ENCODE measurements around the gene DSCAML1. TPM values are rescaled to one million over a fixed set of nuclear protein-coding genes. Genes with fewer than 3 reads are reported as not detected.
A peak's percentile ranks its signal among the peaks of the same experiment; 100 is the strongest.

The DSCAML1 gene
- total RNA-seq, 6 donors from 2014 or later: 0.30 to 3.1 (median 1.3) TPM

- 95 to 96% methylated on average over 5 to 8 of the region's 8 CpGs for WGBS, 2 donors
- Histone ChIP-seq H3K4me3 (no peak overlapping the region), H3K4me1 (peaks cover 0 to 11% (median 4%) of the 10 kb centered on the region in 4 donors), H3K27ac (no peak overlapping the region), H3K9me3 (no peaks in the 10 kb centered on the region), H3K36me3 (no peaks in the 10 kb centered on the region), H3K27me3 (no peaks in the 10 kb centered on the region)
- no peak for ATAC-seq (ENCODE audit: low FRiP score in 2 of 2)
- DNase-seq: no peak
- no peak for TF ChIP-seq POLR2A (IDR thresholded peaks at IDR 0.05)
Measured at GRCh38 chr11:117803896-117804295, 6.9 kb upstream of the DSCAML1 start.

- H3K9me3 ChIP-seq: no peaks in the 10 kb centered on the region
- ATAC-seq (ENCODE audit: low FRiP score in 2 of 2): no peak
- H3K36me3 ChIP-seq: no peaks in the 10 kb centered on the region
- H3K4me1 ChIP-seq: peaks cover 14 to 21% (median 21%) of the 10 kb centered on the region in 4 donors
- peaks cover 0 to 31% (median 15%) of the 10 kb centered on the region in 4 donors for H3K27me3 ChIP-seq
- no peak for TF ChIP-seq POLR2AphosphoS5 (IDR thresholded peaks at IDR 0.05)
- TF ChIP-seq EP300 (IDR thresholded peaks at IDR 0.05): no peak
- no peak for TF ChIP-seq POLR2A (IDR thresholded peaks at IDR 0.05)
- TF ChIP-seq CTCF (IDR thresholded peaks at IDR 0.05): no peak
- no peak for DNase-seq
- no peak overlapping the region for H3K4me3 ChIP-seq
- 75% methylated on average over 5 of the region's 5 CpGs for WGBS, 2 donors
- no peak overlapping the region for H3K27ac ChIP-seq
Measured at GRCh38 chr11:117799634-117800033, 2.6 kb upstream of the DSCAML1 start.

- ATAC-seq (ENCODE audit: low FRiP score in 2 of 2): no peak
Measured at GRCh38 chr11:117796456-117796871, 552 bp downstream of the DSCAML1 start.

GRCh38 chr11:117795638-117796455, 1.2 kb downstream of the DSCAML1 start:
- DNase-seq (peak in 1 of 2 donors; percentile 74), ATAC-seq (ENCODE audit: low FRiP score in 2 of 2) (no peak)
- WGBS, 2 donors: 8 to 21% methylated on average over 12 to 38 of the region's 53 CpGs
- no peaks in the 10 kb centered on the region for H3K9me3 ChIP-seq
- H3K27ac ChIP-seq: no peak overlapping the region
- TF ChIP-seq EP300 (IDR thresholded peaks at IDR 0.05) (no peak), POLR2A (IDR thresholded peaks at IDR 0.05) (no peak), POLR2AphosphoS5 (IDR thresholded peaks at IDR 0.05) (no peak), CTCF (IDR thresholded peaks at IDR 0.05) (no peak)
- no peaks in the 10 kb centered on the region for H3K36me3 ChIP-seq
- peak overlapping the region in 2 of 4 donors; percentile 25 to 43 for H3K4me3 ChIP-seq
- H3K4me1 ChIP-seq: peaks cover 14 to 21% (median 21%) of the 10 kb centered on the region in 4 donors
- peaks cover 0 to 32% (median 17%) of the 10 kb centered on the region in 4 donors for H3K27me3 ChIP-seq

More at GRCh38 chr11:117796456-117796871, 552 bp downstream of the DSCAML1 start:
- no peaks in the 10 kb centered on the region for H3K9me3 ChIP-seq
- TF ChIP-seq CTCF (IDR thresholded peaks at IDR 0.05) (no peak), POLR2AphosphoS5 (IDR thresholded peaks at IDR 0.05) (no peak), EP300 (IDR thresholded peaks at IDR 0.05) (no peak), POLR2A (IDR thresholded peaks at IDR 0.05) (no peak)
- 3 to 6% methylated on average over 17 to 24 of the region's 35 CpGs for WGBS, 2 donors
- H3K4me3 ChIP-seq: peak overlapping the region in 3 of 4 donors; percentile 25 to 43 (median 31)
- H3K4me1 ChIP-seq: peaks cover 14 to 21% (median 21%) of the 10 kb centered on the region in 4 donors
- no peak for DNase-seq
- H3K27me3 ChIP-seq: peaks cover 0 to 32% (median 17%) of the 10 kb centered on the region in 4 donors
- H3K27ac ChIP-seq: no peak overlapping the region
- no peaks in the 10 kb centered on the region for H3K36me3 ChIP-seq

- TF ChIP-seq CTCF (IDR thresholded peaks at IDR 0.05) (no peak), EP300 (IDR thresholded peaks at IDR 0.05) (no peak), POLR2AphosphoS5 (IDR thresholded peaks at IDR 0.05) (no peak), POLR2A (IDR thresholded peaks at IDR 0.05) (no peak)
- no peaks in the 10 kb centered on the region for H3K36me3 ChIP-seq
- peak in 1 of 2 donors; percentile 53 for DNase-seq
- no peak overlapping the region for H3K4me3 ChIP-seq
- 49 to 50% methylated on average over 24 to 29 of the region's 29 CpGs for WGBS, 2 donors
- peaks cover 0 to 32% (median 17%) of the 10 kb centered on the region in 4 donors for H3K27me3 ChIP-seq
- no peak for ATAC-seq (ENCODE audit: low FRiP score in 2 of 2)
- no peak overlapping the region for H3K27ac ChIP-seq
- peaks cover 14 to 21% (median 21%) of the 10 kb centered on the region in 4 donors for H3K4me1 ChIP-seq
- H3K9me3 ChIP-seq: no peaks in the 10 kb centered on the region
Measured at GRCh38 chr11:117794772-117795629, 2.0 kb downstream of the DSCAML1 start.

All from upper lobe of left lung (tissue), 6 donors.